DND-41 (cell line): ENCODE measurements around the gene SIRT7.

Source experiments
- CTCF ChIP-seq: IDR thresholded peaks from 2 replicates; pipeline ENCODE4 v1.5.1; 2012; ENCODE audit warnings: borderline replicate concordance, low read length, moderate library complexity, mild to moderate bottlenecking; ENCODE audit not compliant: poor library complexity, severe bottlenecking; ENCODE audit errors: extremely low read depth
- EZH2 ChIP-seq: IDR thresholded peaks from 3 replicates; pipeline ENCODE4 v1.6.1; 2012; ENCODE audit warnings: borderline replicate concordance, low read depth, mild to moderate bottlenecking, moderate library complexity, low read length, inconsistent platforms; ENCODE audit not compliant: severe bottlenecking

- TF ChIP-seq CTCF = no peak
- no peak for TF ChIP-seq EZH2
Observed at GRCh38 chr17:81914103-81914850, 3.7 kb downstream of the SIRT7 start.
